HepG2 (cell line): Measurements from ENCODE around the gene ANXA3. TPM values are rescaled to one million over a fixed set of nuclear protein-coding genes. Genes with fewer than 3 reads are reported as not detected.

Source experiments
- ATAC-seq: fragments of 200-7000 bp; cut with Tn5 transposase; 3 replicates; pipeline ENCODE4 v1.9.1; 2020; ENCODE audit warnings: mild to moderate bottlenecking, moderate library complexity
- BruUV-seq: library from RNA; stranded (reverse); fragments of 400-500 nt; replicated peaks from 2 replicates; lab custom pipeline; 2021; lab: Mats Ljungman, UMichigan
- CTCF ChIA-PET: fragments of 300-600 bp; formaldehyde crosslinking; extraction: SDS; loops from one replicate; lab custom pipeline; 2021; ENCODE audit warnings: low total read pairs, inconsistent platforms, low intra/inter-chr PET ratio; lab: Yijun Ruan, JAX
- POLR2A ChIA-PET: fragments of 350-600 bp; sonication (Branson Sonifier 250); formaldehyde crosslinking; loops from one replicate; lab custom pipeline; 2020; ENCODE audit warnings: antibody characterized with exemption, inconsistent platforms; lab: Yijun Ruan, JAX
- DNase-seq: peaks from one replicate; pipeline ENCODE4 v3.0.0-alpha.2; 2015; ENCODE audit warnings: low spot score
- FAIRE-seq: peaks from 3 replicates; lab custom pipeline; 2011; peaks lifted over from hg19 to GRCh38; lab: Jason Lieb, UNC
- H2AFZ ChIP-seq: one replicate; pipeline ENCODE4 v1.6.1; 2011; ENCODE audit warnings: low read length, inconsistent platforms
- H3K27ac ChIP-seq: fragments of 300-600 bp; 3 replicates; pipeline ENCODE4 v1.8.0; 2011; ENCODE audit warnings: mixed run types, mild to moderate bottlenecking, mixed read lengths, low read length, inconsistent platforms; ENCODE audit not compliant: insufficient read depth; ENCODE audit errors: extremely low read length
- H3K27me3 ChIP-seq, 2 experiments: fragments of 200-600 bp in 1 of 2; 2 replicates in 1 of 2; 3 replicates in 1 of 2; pipeline versions ENCODE4 v1.6.0 to v1.8.0; 2011; ENCODE audit warnings: low read length in 2 of 2, mild to moderate bottlenecking in 2 of 2, moderate library complexity in 2 of 2, inconsistent platforms in 1 of 2; ENCODE audit not compliant: insufficient read depth in 2 of 2, control insufficient read depth in 1 of 2
- H3K36me3 ChIP-seq, 2 experiments: fragments of 200-600 bp in 1 of 2; replicated peaks in 1 of 2; 2 replicates in 1 of 2; 3 replicates in 1 of 2; pipeline versions ENCODE4 v1.5.1 to v1.8.0; 2011; ENCODE audit warnings: low read length in 2 of 2, inconsistent platforms in 1 of 2; ENCODE audit not compliant: insufficient read depth in 2 of 2, control insufficient read depth in 1 of 2
- H3K4me1 ChIP-seq: 2 replicates; pipeline ENCODE4 v1.5.1; 2012; ENCODE audit warnings: low read length, inconsistent platforms; ENCODE audit not compliant: insufficient read depth
- H3K4me2 ChIP-seq: 2 replicates; pipeline ENCODE4 v1.6.0; 2011; ENCODE audit warnings: low read depth, low read length, inconsistent platforms
- H3K4me3 ChIP-seq, 3 experiments: fragments of 200-600 bp in 1 of 3; sonication (generic), shearing (Covaris generic) in 1 of 3; replicated peaks in 1 of 3; 2 replicates each; pipeline ENCODE4 v1.5.1; 2011 to 2016; ENCODE audit warnings: low read length in 3 of 3, inconsistent platforms in 2 of 3, low read depth in 2 of 3, mild to moderate bottlenecking in 2 of 3, control low read depth in 1 of 3, mixed read lengths in 1 of 3; ENCODE audit not compliant: insufficient read depth in 1 of 3
- H3K79me2 ChIP-seq: one replicate; pipeline ENCODE4 v1.6.1; 2011; ENCODE audit warnings: low read length, inconsistent platforms; ENCODE audit not compliant: insufficient read depth
- H3K9ac ChIP-seq: 2 replicates; pipeline ENCODE4 v1.6.0; 2011; ENCODE audit warnings: mild to moderate bottlenecking, low read depth, low read length, inconsistent platforms; ENCODE audit not compliant: insufficient read depth
- H3K9me3 ChIP-seq: 2 replicates; pipeline ENCODE4 v1.5.1; 2012; ENCODE audit warnings: mild to moderate bottlenecking, low read length
- H4K20me1 ChIP-seq: 2 replicates; pipeline ENCODE4 v1.6.0; 2011; ENCODE audit warnings: inconsistent platforms, mild to moderate bottlenecking, low read length, moderate library complexity; ENCODE audit not compliant: insufficient read depth
- SAFB2 ChIP-seq: sonication (generic); formaldehyde crosslinking; IDR thresholded peaks from 2 replicates; pipeline ENCODE4 v1.5.1; 2020; ENCODE audit warnings: missing genetic modification reagents, low read depth, mild to moderate bottlenecking, borderline replicate concordance
- SIN3A ChIP-seq: IDR thresholded peaks from 2 replicates; pipeline ENCODE4 v1.6.1; 2011; ENCODE audit warnings: low read depth, mild to moderate bottlenecking, control low read depth, low read length, borderline replicate concordance
- ZNF333 ChIP-seq: sonication (generic); formaldehyde crosslinking; IDR thresholded peaks from 2 replicates; pipeline ENCODE4 v1.4.0; 2020; ENCODE audit warnings: mild to moderate bottlenecking, missing genetic modification reagents, borderline replicate concordance
- ZNF460 ChIP-seq: sonication (generic); formaldehyde crosslinking; IDR thresholded peaks from 2 replicates; pipeline ENCODE4 v1.5.1; 2020; ENCODE audit warnings: missing genetic modification reagents, mild to moderate bottlenecking, borderline replicate concordance
- ZNF788 ChIP-seq: sonication (generic); formaldehyde crosslinking; IDR thresholded peaks from 2 replicates; pipeline ENCODE4 v1.5.0; 2020; ENCODE audit warnings: mild to moderate bottlenecking, missing genetic modification reagents, borderline replicate concordance
- ZSCAN31 ChIP-seq: sonication (generic); formaldehyde crosslinking; IDR thresholded peaks from 2 replicates; pipeline ENCODE4 v1.5.0; 2020; ENCODE audit warnings: low read depth, mild to moderate bottlenecking, missing genetic modification reagents
- WGBS: methylation state at CpG from one replicate; pipeline ENCODE4 v1.1.6; 2017; ENCODE audit warnings: low lambda C conversion rate; 5-methylcytosine and 5-hydroxymethylcytosine counted together
- in situ Hi-C: cut with HindIII; loops from 2 replicates; pipeline ENCODE4 v1.10.0; 2017; ENCODE audit warnings: low pct_unique_long_range_greater_than_20kb; ENCODE audit not compliant: extremely low pct_ligation_motif_present
- intact Hi-C: fragments of 100-400 bp; cut with micrococcal nuclease; formaldehyde crosslinking; loops from one replicate; pipeline ENCODE4 v1.10.0; 2022; ENCODE audit not compliant: unreplicated experiment
- polyA plus RNA-seq, 8 experiments: library from polyadenylated mRNA; depleted of rRNA in 3 of 8; stranded (reverse) in 7 of 8; unstranded in 1 of 8; fragments of >200 nt; fragmentation: Illumina TruSeq in 4 of 8; extraction: Trizol in 4 of 8; gene quantifications; 2 replicates each; pipeline versions ENCODE4 v1.2.1 to v1.2.3, GENCODE V29; 2011 to 2016; ENCODE audit warnings: low read depth in 4 of 8, missing spikeins in 1 of 8, mixed read lengths in 1 of 8; ENCODE audit not compliant: insufficient read depth in 1 of 8
- total RNA-seq, 5 experiments: library from RNA; depleted of rRNA; stranded (reverse); fragments of >200 nt; fragmentation: Illumina TruSeq; extraction: Trizol; gene quantifications; 2 replicates each; pipeline ENCODE4 v1.2.3, GENCODE V29; 2016; ENCODE audit warnings: low read depth in 1 of 5
- TF ChIP-seq, protein P1 (sequence below): sonication (generic); formaldehyde crosslinking; IDR thresholded peaks from 2 replicates; pipeline ENCODE4 v1.4.0; 2020; ENCODE audit warnings: missing genetic modification reagents
- TF ChIP-seq, protein P2 (sequence below): IDR thresholded peaks from 2 replicates; pipeline ENCODE4 v1.6.1; 2012; ENCODE audit warnings: low read length, improper control_type of control experiment
- TF ChIP-seq, protein P3 (sequence below): sonication (generic); formaldehyde crosslinking; IDR thresholded peaks from 2 replicates; pipeline ENCODE4 v1.5.1; 2020; ENCODE audit warnings: mild to moderate bottlenecking, missing genetic modification reagents, moderate library complexity
- TF ChIP-seq, protein P4 (sequence below): sonication (generic); formaldehyde crosslinking; conservative IDR thresholded peaks from 2 replicates; pipeline ENCODE4 v1.4.0; 2020; ENCODE audit warnings: missing genetic modification reagents

Gene ANXA3
- total and polyA plus RNA-seq, 2 of the 13 experiments (the other 11 are each of a cell fraction or from before 2014, with no cell fraction given): 6.5 to 6.9 TPM

DNA sequence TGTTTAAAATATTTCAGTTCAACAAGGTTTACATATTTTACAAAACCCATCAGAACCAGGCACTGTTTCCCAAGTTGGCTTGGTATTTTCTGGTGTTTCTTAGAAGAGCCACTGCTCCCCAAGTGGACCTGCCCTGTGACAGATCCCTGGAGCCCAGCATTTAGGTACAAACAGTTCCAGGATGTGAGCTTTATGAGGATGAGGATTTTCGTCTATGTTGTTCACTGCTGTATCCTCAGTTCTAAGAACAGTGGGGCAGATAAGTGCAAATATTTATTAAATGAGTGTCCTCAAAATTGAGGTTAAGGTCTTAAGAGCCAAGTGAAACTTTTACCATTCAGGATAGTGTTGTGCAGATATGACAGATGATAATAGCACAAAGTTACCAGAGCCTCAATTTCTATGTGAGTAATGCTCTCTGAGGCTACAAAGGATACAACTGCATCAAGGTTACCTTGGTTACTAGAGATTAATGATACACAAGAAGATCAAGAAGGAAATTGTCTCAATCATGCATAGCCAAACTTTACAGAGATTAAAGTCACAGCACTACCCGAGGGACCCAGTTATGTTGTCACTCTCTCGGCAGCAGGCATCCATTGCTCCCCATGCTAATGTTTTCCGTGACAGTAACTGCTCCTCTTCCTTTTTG lies 37.5 kb downstream of the ANXA3 start (continued):
- TF ChIP-seq, protein P1, sequence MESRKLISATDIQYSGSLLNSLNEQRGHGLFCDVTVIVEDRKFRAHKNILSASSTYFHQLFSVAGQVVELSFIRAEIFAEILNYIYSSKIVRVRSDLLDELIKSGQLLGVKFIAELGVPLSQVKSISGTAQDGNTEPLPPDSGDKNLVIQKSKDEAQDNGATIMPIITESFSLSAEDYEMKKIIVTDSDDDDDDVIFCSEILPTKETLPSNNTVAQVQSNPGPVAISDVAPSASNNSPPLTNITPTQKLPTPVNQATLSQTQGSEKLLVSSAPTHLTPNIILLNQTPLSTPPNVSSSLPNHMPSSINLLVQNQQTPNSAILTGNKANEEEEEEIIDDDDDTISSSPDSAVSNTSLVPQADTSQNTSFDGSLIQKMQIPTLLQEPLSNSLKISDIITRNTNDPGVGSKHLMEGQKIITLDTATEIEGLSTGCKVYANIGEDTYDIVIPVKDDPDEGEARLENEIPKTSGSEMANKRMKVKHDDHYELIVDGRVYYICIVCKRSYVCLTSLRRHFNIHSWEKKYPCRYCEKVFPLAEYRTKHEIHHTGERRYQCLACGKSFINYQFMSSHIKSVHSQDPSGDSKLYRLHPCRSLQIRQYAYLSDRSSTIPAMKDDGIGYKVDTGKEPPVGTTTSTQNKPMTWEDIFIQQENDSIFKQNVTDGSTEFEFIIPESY (CRISPR knock-in tag): no peak
- TF ChIP-seq, protein P2, sequence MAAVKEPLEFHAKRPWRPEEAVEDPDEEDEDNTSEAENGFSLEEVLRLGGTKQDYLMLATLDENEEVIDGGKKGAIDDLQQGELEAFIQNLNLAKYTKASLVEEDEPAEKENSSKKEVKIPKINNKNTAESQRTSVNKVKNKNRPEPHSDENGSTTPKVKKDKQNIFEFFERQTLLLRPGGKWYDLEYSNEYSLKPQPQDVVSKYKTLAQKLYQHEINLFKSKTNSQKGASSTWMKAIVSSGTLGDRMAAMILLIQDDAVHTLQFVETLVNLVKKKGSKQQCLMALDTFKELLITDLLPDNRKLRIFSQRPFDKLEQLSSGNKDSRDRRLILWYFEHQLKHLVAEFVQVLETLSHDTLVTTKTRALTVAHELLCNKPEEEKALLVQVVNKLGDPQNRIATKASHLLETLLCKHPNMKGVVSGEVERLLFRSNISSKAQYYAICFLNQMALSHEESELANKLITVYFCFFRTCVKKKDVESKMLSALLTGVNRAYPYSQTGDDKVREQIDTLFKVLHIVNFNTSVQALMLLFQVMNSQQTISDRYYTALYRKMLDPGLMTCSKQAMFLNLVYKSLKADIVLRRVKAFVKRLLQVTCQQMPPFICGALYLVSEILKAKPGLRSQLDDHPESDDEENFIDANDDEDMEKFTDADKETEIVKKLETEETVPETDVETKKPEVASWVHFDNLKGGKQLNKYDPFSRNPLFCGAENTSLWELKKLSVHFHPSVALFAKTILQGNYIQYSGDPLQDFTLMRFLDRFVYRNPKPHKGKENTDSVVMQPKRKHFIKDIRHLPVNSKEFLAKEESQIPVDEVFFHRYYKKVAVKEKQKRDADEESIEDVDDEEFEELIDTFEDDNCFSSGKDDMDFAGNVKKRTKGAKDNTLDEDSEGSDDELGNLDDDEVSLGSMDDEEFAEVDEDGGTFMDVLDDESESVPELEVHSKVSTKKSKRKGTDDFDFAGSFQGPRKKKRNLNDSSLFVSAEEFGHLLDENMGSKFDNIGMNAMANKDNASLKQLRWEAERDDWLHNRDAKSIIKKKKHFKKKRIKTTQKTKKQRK: no peak
- TF ChIP-seq ZNF460: no peak
- TF ChIP-seq SIN3A: no peak

DNA sequence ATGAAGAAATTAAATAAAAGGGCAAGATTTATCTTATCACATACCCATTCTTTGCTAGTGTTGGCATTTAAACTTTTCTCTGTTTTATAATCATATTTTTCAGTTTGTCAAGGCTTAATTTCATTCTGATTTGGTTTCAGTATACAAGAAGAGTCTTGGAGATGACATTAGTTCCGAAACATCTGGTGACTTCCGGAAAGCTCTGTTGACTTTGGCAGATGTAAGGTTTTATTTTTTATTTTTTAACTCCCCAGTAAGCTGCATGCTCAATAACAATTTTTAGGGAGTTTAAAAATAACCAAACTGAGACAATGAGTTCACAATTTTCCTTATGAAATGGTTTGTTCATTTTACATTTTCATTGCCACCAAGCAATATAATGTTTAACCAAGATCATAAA lies 39.8 kb downstream of the ANXA3 start:
- ChIA-PET POLR2A (no interaction called here), CTCF (no interaction called here)
- FAIRE-seq (no peak), DNase-seq (no peak), ATAC-seq (no peak)
- Histone ChIP-seq H3K27ac (no peak overlapping the region), H3K9me3 (no peaks in the 10 kb centered on the region), H3K4me1 (no peaks in the 10 kb centered on the region), H4K20me1 (no peaks in the 10 kb centered on the region), H3K4me2 (no peak overlapping the region), H3K36me3 (no peaks in the 10 kb centered on the region; a peak in 1 of 5 replicates), H3K4me3 (no peak overlapping the region), H3K9ac (no peak overlapping the region), H3K27me3 (no peaks in the 10 kb centered on the region), H3K79me2 (no peaks in the 10 kb centered on the region), H2AFZ (no peak overlapping the region)
- BruUV-seq: no TSS peak
- intact Hi-C loops: no loop called here
- in situ Hi-C loops: no loop called here
- WGBS: 96% methylated on average over 2 of the region's 2 CpGs
- TF ChIP-seq, protein P3, sequence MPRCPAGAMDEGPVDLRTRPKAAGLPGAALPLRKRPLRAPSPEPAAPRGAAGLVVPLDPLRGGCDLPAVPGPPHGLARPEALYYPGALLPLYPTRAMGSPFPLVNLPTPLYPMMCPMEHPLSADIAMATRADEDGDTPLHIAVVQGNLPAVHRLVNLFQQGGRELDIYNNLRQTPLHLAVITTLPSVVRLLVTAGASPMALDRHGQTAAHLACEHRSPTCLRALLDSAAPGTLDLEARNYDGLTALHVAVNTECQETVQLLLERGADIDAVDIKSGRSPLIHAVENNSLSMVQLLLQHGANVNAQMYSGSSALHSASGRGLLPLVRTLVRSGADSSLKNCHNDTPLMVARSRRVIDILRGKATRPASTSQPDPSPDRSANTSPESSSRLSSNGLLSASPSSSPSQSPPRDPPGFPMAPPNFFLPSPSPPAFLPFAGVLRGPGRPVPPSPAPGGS (CRISPR knock-in tag): no peak
- TF ChIP-seq ZNF788 (CRISPR knock-in tag) (no peak), SAFB2 (CRISPR knock-in tag) (no peak), ZNF333 (CRISPR knock-in tag) (no peak), ZSCAN31 (no peak)
- TF ChIP-seq, protein P4, sequence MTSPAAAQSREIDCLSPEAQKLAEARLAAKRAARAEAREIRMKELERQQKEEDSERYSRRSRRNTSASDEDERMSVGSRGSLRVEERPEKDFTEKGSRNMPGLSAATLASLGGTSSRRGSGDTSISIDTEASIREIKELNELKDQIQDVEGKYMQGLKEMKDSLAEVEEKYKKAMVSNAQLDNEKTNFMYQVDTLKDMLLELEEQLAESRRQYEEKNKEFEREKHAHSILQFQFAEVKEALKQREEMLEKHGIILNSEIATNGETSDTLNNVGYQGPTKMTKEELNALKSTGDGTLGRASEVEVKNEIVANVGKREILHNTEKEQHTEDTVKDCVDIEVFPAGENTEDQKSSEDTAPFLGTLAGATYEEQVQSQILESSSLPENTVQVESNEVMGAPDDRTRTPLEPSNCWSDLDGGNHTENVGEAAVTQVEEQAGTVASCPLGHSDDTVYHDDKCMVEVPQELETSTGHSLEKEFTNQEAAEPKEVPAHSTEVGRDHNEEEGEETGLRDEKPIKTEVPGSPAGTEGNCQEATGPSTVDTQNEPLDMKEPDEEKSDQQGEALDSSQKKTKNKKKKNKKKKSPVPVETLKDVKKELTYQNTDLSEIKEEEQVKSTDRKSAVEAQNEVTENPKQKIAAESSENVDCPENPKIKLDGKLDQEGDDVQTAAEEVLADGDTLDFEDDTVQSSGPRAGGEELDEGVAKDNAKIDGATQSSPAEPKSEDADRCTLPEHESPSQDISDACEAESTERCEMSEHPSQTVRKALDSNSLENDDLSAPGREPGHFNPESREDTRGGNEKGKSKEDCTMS (CRISPR knock-in tag): no peak
